Renal cortex interstitium (tissue), 11 donors: ENCODE measurements around the gene CHRNB2. TPM values are rescaled to one million over a fixed set of nuclear protein-coding genes. Genes with fewer than 3 reads are reported as not detected.

ENCODE experiments used
- DNase-seq, 11 donors: peaks; one replicate each; pipeline ENCODE4 v3.0.0-alpha.2; 2013; ENCODE audit warnings: low read depth in 9 of 11, low spot score in 4 of 11; ENCODE audit errors: extremely low read depth in 1 of 11
- polyA plus RNA-seq, 3 donors: library from polyadenylated mRNA; unstranded; fragments of 120-200 nt; gene quantifications; one replicate each; pipeline ENCODE4 v1.2.1, GENCODE V29; 2013; ENCODE audit not compliant: insufficient read length in 3 of 3

Gene CHRNB2
- polyA plus RNA-seq, 3 donors: 0.41 to 0.61 (median 0.43) TPM

GRCh38 chr1:154550070-154550469, 17.5 kb upstream of the CHRNB2 start:
- no peak for DNase-seq

- no peak for DNase-seq
These were observed 16.9 kb upstream of the CHRNB2 start for GRCh38 chr1:154550657-154551056.

- DNase-seq: no peak
These were observed 16.1 kb upstream of the CHRNB2 start for GRCh38 chr1:154551474-154551873.

- no peak for DNase-seq
These were observed 15.5 kb upstream of the CHRNB2 start for GRCh38 chr1:154552036-154552435.

- DNase-seq: no peak
These were observed 14.2 kb upstream of the CHRNB2 start for GRCh38 chr1:154553056-154554030.

GRCh38 chr1:154556422-154556821, 11.2 kb upstream of the CHRNB2 start:
- DNase-seq: no peak

- DNase-seq: no peak
These were observed 10.2 kb upstream of the CHRNB2 start for GRCh38 chr1:154557248-154557938.

- peak in 1 of 11 donors; percentile 12 for DNase-seq
These were observed 9.4 kb upstream of the CHRNB2 start, which contains the start of gene UBE2Q1 for GRCh38 chr1:154557939-154558719. TSS of gene UBE2Q1 (minus strand) at chr1:154558662. CDS start at chr1:154558553, 109 bp downstream.

- DNase-seq: peak; percentile 94 to 98 (median 97)
These were observed 8.7 kb upstream of the CHRNB2 start for GRCh38 chr1:154558720-154559465.

- DNase-seq: peak; percentile 79 to 91 (median 86)
These were observed 8.0 kb upstream of the CHRNB2 start for GRCh38 chr1:154559466-154560044.

GRCh38 chr1:154565876-154566275, 1.7 kb upstream of the CHRNB2 start:
- DNase-seq: no peak

GRCh38 chr1:154568157-154568815, 708 bp downstream of the CHRNB2 start:
- no peak for DNase-seq

- no peak for DNase-seq
These were observed 3.8 kb downstream of the CHRNB2 start for GRCh38 chr1:154571244-154571963.

GRCh38 chr1:154571964-154572288, 4.3 kb downstream of the CHRNB2 start:
- DNase-seq: no peak

- no peak for DNase-seq
These were observed 5.0 kb downstream of the CHRNB2 start for GRCh38 chr1:154572468-154573167.

GRCh38 chr1:154573168-154573510, 5.6 kb downstream of the CHRNB2 start:
- no peak for DNase-seq

- DNase-seq: no peak
These were observed 7.1 kb downstream of the CHRNB2 start for GRCh38 chr1:154574716-154575115.
